ENCODE data around the gene COL2A1. TPM values are rescaled to one million over a fixed set of nuclear protein-coding genes. Genes with fewer than 3 reads are reported as not detected.

Gene COL2A1
- total and polyA plus RNA-seq, 4 donors, result 0.05 to 8.7 (median 0.15) TPM; not detected in 1

DNA sequence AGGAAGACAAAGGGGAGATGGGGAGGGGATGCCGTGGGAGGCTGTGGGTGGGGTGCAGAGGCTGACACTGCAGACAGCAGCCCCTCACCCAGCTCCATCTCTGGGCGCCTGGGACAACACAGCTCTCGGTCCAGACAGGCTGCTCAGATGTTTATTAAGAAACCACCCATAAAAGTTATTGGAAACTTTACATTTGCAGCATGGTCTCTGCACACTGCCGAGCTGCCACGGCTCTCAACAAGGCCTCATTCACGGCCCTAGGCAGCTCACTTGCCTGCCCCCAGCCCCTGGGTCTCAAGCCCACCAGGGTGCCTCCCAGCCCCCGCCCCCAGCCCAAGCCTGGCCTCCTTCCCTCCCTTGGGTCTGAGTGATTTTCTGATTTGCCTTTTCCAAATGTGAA is 21.0 kb upstream of the COL2A1 start:
- H3K4me3 ChIP-seq, result no peak overlapping the region
- H3K36me3 ChIP-seq (ENCODE audit: control insufficient read depth in 4 of 4, insufficient read depth in 4 of 4, low read length in 4 of 4), result no peaks in the 10 kb centered on the region
- no peak overlapping the region for H3K27ac ChIP-seq (ENCODE audit: low read depth in 1 of 2, low read length in 1 of 2)
- H3K27me3 ChIP-seq (ENCODE audit: control insufficient read depth in 3 of 3, insufficient read depth in 3 of 3, low read length in 2 of 3), result peaks cover 0 to 3% (median 0%) of the 10 kb centered on the region in 3 donors
- no peak for DNase-seq
- WGBS, 2 donors, result 84 to 90% methylated on average over 7 of the region's 7 CpGs
- no peak overlapping the region for H3K9ac ChIP-seq (ENCODE audit: insufficient read depth in 1 of 2, low read length in 2 of 2)
- no peak for TF ChIP-seq CTCF (IDR thresholded peaks at IDR 0.05; ENCODE audit: control extremely low read depth, extremely low read depth)
- ATAC-seq (ENCODE audit: insufficient read depth, low FRiP score), result no peak
- H3K9me3 ChIP-seq (ENCODE audit: control insufficient read depth in 4 of 4, insufficient read depth in 3 of 4, low read length in 3 of 4), result no peaks in the 10 kb centered on the region
- H3K4me1 ChIP-seq (ENCODE audit: control insufficient read depth in 5 of 5, insufficient read depth in 5 of 5, low read length in 5 of 5), result peaks cover 0 to 28% (median 6%) of the 10 kb centered on the region in 5 donors

DNA sequence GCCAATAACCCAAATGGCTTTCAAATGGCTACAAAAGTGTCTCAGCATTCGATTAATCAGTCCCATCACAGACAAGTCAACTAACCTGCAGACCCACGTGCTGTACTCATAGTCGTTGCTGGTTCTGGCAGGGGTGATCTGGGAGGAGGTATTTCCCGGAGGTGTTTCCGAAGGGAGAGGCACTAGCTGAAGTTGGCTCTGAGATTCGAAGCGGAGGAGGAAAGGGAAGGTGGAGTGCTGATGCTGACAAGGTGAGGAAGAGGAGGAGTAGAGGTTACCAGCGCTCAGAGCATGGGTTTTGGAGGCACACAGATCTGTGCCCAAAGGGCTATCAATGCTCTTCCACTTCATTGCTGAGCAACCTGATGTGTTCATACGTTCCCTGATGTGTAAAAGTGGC is 20.5 kb upstream of the COL2A1 start:
- WGBS, 2 donors, result 79 to 85% methylated on average over 9 of the region's 9 CpGs
- ATAC-seq (ENCODE audit: insufficient read depth, low FRiP score), result no peak
- Histone ChIP-seq H3K36me3 (ENCODE audit: control insufficient read depth in 4 of 4, insufficient read depth in 4 of 4, low read length in 4 of 4) (no peaks in the 10 kb centered on the region), H3K9me3 (ENCODE audit: control insufficient read depth in 4 of 4, insufficient read depth in 3 of 4, low read length in 3 of 4) (no peaks in the 10 kb centered on the region), H3K4me3 (no peak overlapping the region), H3K9ac (ENCODE audit: insufficient read depth in 1 of 2, low read length in 2 of 2) (no peak overlapping the region), H3K27me3 (ENCODE audit: control insufficient read depth in 3 of 3, insufficient read depth in 3 of 3, low read length in 2 of 3) (peaks cover 0 to 3% (median 0%) of the 10 kb centered on the region in 3 donors), H3K4me1 (ENCODE audit: control insufficient read depth in 5 of 5, insufficient read depth in 5 of 5, low read length in 5 of 5) (peaks cover 0 to 28% (median 6%) of the 10 kb centered on the region in 5 donors), H3K27ac (ENCODE audit: low read depth in 1 of 2, low read length in 1 of 2) (no peak overlapping the region)
- DNase-seq, result no peak
- TF ChIP-seq CTCF (IDR thresholded peaks at IDR 0.05; ENCODE audit: control extremely low read depth, extremely low read depth), result no peak

GRCh38 chr12:48023386-48023785 is 19.1 kb upstream of the COL2A1 start:
- Histone ChIP-seq H3K4me1 (ENCODE audit: control insufficient read depth in 5 of 5, insufficient read depth in 5 of 5, low read length in 5 of 5) (peaks cover 0 to 28% (median 6%) of the 10 kb centered on the region in 5 donors), H3K9ac (ENCODE audit: insufficient read depth in 1 of 2, low read length in 2 of 2) (no peak overlapping the region), H3K27ac (ENCODE audit: low read depth in 1 of 2, low read length in 1 of 2) (peak overlapping the region in 1 of 2 donors; percentile 8), H3K27me3 (ENCODE audit: control insufficient read depth in 3 of 3, insufficient read depth in 3 of 3, low read length in 2 of 3) (peaks cover 0 to 3% (median 0%) of the 10 kb centered on the region in 3 donors), H3K36me3 (ENCODE audit: control insufficient read depth in 4 of 4, insufficient read depth in 4 of 4, low read length in 4 of 4) (no peaks in the 10 kb centered on the region), H3K9me3 (ENCODE audit: control insufficient read depth in 4 of 4, insufficient read depth in 3 of 4, low read length in 3 of 4) (no peaks in the 10 kb centered on the region), H3K4me3 (no peak overlapping the region)
- peak; percentile 13 for ATAC-seq (ENCODE audit: insufficient read depth, low FRiP score)
- no peak for DNase-seq
- TF ChIP-seq CTCF (IDR thresholded peaks at IDR 0.05; ENCODE audit: control extremely low read depth, extremely low read depth), result no peak
- WGBS, 2 donors, result 54 to 70% methylated on average over 5 of the region's 5 CpGs

Measured in lung (tissue), 12 donors.